GM10248 (cell line): Measurements from ENCODE around the gene NGEF.

Experiments
- CTCF ChIA-PET: fragments of 300-600 bp; sonication (Branson Sonifier 250); formaldehyde crosslinking; extraction: SDS; loops from one replicate; lab custom pipeline; 2021; ENCODE audit warnings: antibody characterized with exemption; lab: Yijun Ruan, JAX
- POLR2A ChIA-PET: fragments of 350-650 bp; sonication (Branson Sonifier 250); formaldehyde crosslinking; extraction: SDS; loops from one replicate; lab custom pipeline; 2020; ENCODE audit warnings: antibody characterized with exemption; lab: Yijun Ruan, JAX
- DNase-seq: peaks from one replicate; pipeline ENCODE4 v3.0.0; 2012; ENCODE audit errors: extremely low spot score
- CTCF ChIP-seq: IDR thresholded peaks from 2 replicates; pipeline ENCODE4 v1.5.1; 2012; ENCODE audit warnings: mild to moderate bottlenecking, low read depth; ENCODE audit errors: extremely low read depth, missing control alignments, control extremely low read depth

Gene NGEF

GRCh38 chr2:232982926-232983668 is 30.0 kb downstream of the NGEF start:
- no peak for DNase-seq
- CTCF ChIA-PET: interaction anchor here (0.7 kb wide), 1 partner anchor 18 kb away, joined by 3 read pairs; no protein-coding TSS in a partner anchor
- POLR2A ChIA-PET: no interaction called here
- TF ChIP-seq CTCF: peak; percentile 26

DNA sequence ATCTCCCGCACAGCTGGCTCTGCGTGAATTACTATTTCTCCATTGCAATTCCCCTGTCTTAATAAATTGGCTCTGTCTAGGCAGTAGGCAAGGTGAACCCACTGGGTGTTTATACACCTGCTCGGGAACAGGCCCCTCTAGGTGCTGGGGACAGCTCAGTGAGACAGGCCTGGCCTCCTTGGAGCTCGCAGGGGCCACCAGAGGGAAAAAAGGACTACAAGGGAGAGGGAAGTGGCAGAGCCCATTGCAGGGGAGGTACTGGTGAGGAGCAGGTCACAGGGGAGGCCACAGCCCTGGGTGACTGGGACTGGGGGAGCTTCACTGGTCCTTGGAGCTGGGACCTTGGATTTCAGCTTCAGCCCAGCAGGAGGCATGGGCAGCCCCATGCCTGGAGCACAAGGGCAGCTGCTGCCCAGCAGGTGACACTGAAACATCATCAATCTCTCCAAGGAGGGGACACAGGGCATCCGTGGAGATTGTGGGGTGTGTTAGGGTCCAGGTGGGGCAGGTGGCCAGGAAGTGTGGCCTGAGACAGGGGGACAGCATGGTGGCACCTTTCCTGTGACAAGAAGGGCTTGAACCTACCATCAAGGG is 31.2 kb downstream of the NGEF start:
- POLR2A ChIA-PET: no interaction called here

GRCh38 chr2:232981356-232981755 is 31.7 kb downstream of the NGEF start:
- ChIA-PET CTCF (no interaction called here), POLR2A (no interaction called here)
- DNase-seq: no peak
- TF ChIP-seq CTCF: no peak

More for the DNA sequence above, 31.2 kb downstream of the NGEF start:
- CTCF ChIA-PET: no interaction called here
- no peak for DNase-seq
- no peak for TF ChIP-seq CTCF

GRCh38 chr2:232980683-232981082 is 32.4 kb downstream of the NGEF start:
- TF ChIP-seq CTCF: no peak
- DNase-seq: no peak
- CTCF ChIA-PET: interaction anchor here (1.4 kb wide), 1 partner anchor 73 kb away, joined by 4 read pairs; no protein-coding TSS in a partner anchor
- POLR2A ChIA-PET: no interaction called here

- no peak for TF ChIP-seq CTCF
- no peak for DNase-seq
- ChIA-PET POLR2A (interaction anchor here (0.7 kb wide), 1 partner anchor 32 kb away, joined by 5 read pairs; no protein-coding TSS in a partner anchor), CTCF (interaction anchor here (1.4 kb wide), 1 partner anchor 73 kb away, joined by 4 read pairs; no protein-coding TSS in a partner anchor)
Measured at GRCh38 chr2:232979871-232980461, 33.1 kb downstream of the NGEF start.

- CTCF ChIA-PET: interaction anchor here (0.6 to 1.5 kb wide), 3 partner anchors 10 to 57 kb away, joined by 3 to 4 read pairs (median 3); no protein-coding TSS in a partner anchor
- DNase-seq: no peak
Measured at GRCh38 chr2:232977438-232977971, 35.6 kb downstream of the NGEF start.

More at GRCh38 chr2:232977438-232977971, 35.6 kb downstream of the NGEF start:
- POLR2A ChIA-PET: no interaction called here
- TF ChIP-seq CTCF: no peak
